ENCODE results near the gene TFR2. TPM values are rescaled to one million over a fixed set of nuclear protein-coding genes. Genes with fewer than 3 reads are reported as not detected.

The TFR2 gene
- total RNA-seq (8.3 and 10.0 TPM in 2 replicates), polyA plus RNA-seq (4.2 and 5.9 TPM in 2 replicates), polyA minus RNA-seq (1.4 and 3.7 TPM in 2 replicates)
- total RNA-seq (2013) = 1.2 TPM

DNA sequence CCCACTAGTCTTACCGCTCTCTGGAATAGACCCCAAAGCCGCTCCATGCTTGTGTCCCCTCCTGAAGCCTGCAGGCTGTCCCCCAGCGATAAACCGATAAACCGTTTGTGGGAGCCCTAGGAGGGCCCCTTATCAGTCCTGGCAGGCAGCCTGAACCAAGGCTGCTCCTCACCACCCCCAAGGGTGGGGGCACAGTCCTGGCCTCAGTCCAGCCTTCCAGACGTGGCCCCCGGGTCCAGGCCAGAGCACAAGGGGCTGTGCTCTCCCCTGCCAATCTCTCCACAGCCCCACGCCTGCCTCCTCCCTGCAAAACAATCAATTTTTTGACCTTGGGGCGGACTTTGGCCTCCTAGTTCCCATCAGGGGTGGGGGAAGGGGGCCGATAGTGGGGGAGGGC, at the start of gene TFR2:
Gene TFR2, minus strand, starts transcription at position 90 of the 397 bp plus-strand sequence. Its CDS starts 43 bp downstream, at position 47.
- CTCF ChIA-PET = interaction anchor here (1.0 to 1.3 kb wide), 2 partner anchors 9 to 29 kb away, joined by 3 to 5 read pairs; partner anchors contain the start of gene MOSPD3
- H3K4me2 ChIP-seq (replicated peaks; ENCODE audit: low read depth, low read length, poor library complexity, severe bottlenecking) = peak within 1 kb of the TSS; percentile 57
- no peaks in the 10 kb centered on the region for H3K9me3 Mint-ChIP-seq (ENCODE audit: insufficient read depth)
- peaks cover 0 to 9% (median 0%) of the 10 kb centered on the region in 3 donors for H3K9me3 ChIP-seq (ENCODE audit: control extremely low read depth in 1 of 3, control insufficient read depth in 2 of 3, insufficient read depth in 1 of 3, low read length in 2 of 3)
- H3K27ac ChIP-seq (ENCODE audit: low read length in 2 of 2) = no peak within 1 kb of the TSS
- no peaks in the 10 kb centered on the region for H3K79me2 ChIP-seq (ENCODE audit: control insufficient read depth, insufficient read depth, low read length)
- H3K27ac Mint-ChIP-seq = no peak within 1 kb of the TSS
- DNase-seq (no peak), ATAC-seq (ENCODE audit: low read depth) (no peak)
- H3K4me3 Mint-ChIP-seq = no peak within 1 kb of the TSS
- peak within 1 kb of the TSS in 1 of 5 experiments; percentile 29 for H3K4me3 ChIP-seq (ENCODE audit: control extremely low read depth in 1 of 5, extremely low read depth in 1 of 5, insufficient read depth in 1 of 5, low read depth in 2 of 5, low read length in 4 of 5)
- peaks cover 10% of the 10 kb centered on the region for H3K27me3 Mint-ChIP-seq
- 38% methylated on average over 9 of the region's 10 CpGs for WGBS (ENCODE audit: insufficient coverage)
- H3K36me3 ChIP-seq (replicated peaks in 1 of 2; ENCODE audit: control extremely low read depth in 1 of 2, control insufficient read depth in 1 of 2, extremely low read depth in 1 of 2, insufficient read depth in 2 of 2, low read length in 1 of 2) = no peaks in the 10 kb centered on the region
- intact Hi-C loops (cut with micrococcal nuclease) = no loop called here
- peaks cover 0 to 15% (median 2%) of the 10 kb centered on the region in 4 experiments for H3K27me3 ChIP-seq (replicated peaks in 1 of 4; ENCODE audit: control extremely low read depth in 1 of 4, control insufficient read depth in 3 of 4, insufficient read depth in 4 of 4, low read length in 3 of 4)
- POLR2A ChIA-PET = no interaction called here
- H2AFZ ChIP-seq (ENCODE audit: insufficient read depth, low read depth, low read length, poor library complexity, severe bottlenecking) = no peak within 1 kb of the TSS
- peaks cover 8% of the 10 kb centered on the region for H3K4me1 Mint-ChIP-seq
- peaks cover 4 to 10% of the 10 kb centered on the region in 2 donors for H3K4me1 ChIP-seq (ENCODE audit: control insufficient read depth in 2 of 2, insufficient read depth in 2 of 2, low read length in 2 of 2)
- TF ChIP-seq EZH2 (IDR thresholded peaks at IDR 0.05; ENCODE audit: borderline replicate concordance, insufficient read depth, low read depth, low read length, poor library complexity, severe bottlenecking) = no peak
- TF ChIP-seq, protein P1, sequence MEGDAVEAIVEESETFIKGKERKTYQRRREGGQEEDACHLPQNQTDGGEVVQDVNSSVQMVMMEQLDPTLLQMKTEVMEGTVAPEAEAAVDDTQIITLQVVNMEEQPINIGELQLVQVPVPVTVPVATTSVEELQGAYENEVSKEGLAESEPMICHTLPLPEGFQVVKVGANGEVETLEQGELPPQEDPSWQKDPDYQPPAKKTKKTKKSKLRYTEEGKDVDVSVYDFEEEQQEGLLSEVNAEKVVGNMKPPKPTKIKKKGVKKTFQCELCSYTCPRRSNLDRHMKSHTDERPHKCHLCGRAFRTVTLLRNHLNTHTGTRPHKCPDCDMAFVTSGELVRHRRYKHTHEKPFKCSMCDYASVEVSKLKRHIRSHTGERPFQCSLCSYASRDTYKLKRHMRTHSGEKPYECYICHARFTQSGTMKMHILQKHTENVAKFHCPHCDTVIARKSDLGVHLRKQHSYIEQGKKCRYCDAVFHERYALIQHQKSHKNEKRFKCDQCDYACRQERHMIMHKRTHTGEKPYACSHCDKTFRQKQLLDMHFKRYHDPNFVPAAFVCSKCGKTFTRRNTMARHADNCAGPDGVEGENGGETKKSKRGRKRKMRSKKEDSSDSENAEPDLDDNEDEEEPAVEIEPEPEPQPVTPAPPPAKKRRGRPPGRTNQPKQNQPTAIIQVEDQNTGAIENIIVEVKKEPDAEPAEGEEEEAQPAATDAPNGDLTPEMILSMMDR (IDR thresholded peaks at IDR 0.05) = no peak
- H3K9ac ChIP-seq (ENCODE audit: low read length) = no peak within 1 kb of the TSS
- H4K20me1 ChIP-seq (ENCODE audit: control insufficient read depth, insufficient read depth, low read length, poor library complexity, severe bottlenecking) = no peaks in the 10 kb centered on the region

All from B cell (primary cell).